GM12873 (cell line): ENCODE results near the gene DKK3.

Source experiments
- CTCF ChIP-seq: IDR thresholded peaks from 2 replicates; pipeline ENCODE4 v1.5.1; 2012; ENCODE audit warnings: low read depth, mild to moderate bottlenecking, moderate library complexity, low read length, control low read depth; ENCODE audit not compliant: insufficient read depth; ENCODE audit errors: missing control alignments

Gene DKK3

DNA sequence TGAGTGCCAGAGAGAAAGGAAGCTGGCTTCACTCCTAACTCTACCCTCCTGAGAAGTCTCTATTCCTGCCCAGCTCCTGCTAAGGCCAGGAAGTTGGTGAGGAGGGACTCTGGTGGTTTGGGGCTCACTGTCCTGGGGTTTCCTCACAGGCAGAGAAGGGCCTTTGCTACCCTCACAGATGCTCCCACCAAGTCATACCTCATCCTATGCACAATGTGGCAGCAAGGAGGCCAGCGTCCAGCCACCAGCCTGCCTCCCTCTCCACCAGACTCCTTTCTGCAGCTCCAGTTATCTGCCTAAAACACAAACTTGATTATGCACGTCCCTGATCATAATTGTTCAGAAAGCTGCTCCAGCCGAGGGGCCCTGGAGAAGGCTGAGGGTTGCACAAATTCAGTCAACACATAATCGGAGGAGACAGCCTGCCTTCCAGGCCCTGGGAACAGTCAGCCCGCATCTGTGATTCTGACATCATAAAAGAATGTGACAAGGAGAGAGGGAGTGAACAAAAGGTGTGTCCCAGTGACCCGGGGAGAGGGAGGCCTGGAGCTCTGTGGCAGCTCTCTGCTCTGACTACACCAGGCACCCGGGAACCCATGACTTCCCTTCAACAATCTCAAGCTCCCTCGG is 28.8 kb downstream of the DKK3 start:
- no peak for TF ChIP-seq CTCF

DNA sequence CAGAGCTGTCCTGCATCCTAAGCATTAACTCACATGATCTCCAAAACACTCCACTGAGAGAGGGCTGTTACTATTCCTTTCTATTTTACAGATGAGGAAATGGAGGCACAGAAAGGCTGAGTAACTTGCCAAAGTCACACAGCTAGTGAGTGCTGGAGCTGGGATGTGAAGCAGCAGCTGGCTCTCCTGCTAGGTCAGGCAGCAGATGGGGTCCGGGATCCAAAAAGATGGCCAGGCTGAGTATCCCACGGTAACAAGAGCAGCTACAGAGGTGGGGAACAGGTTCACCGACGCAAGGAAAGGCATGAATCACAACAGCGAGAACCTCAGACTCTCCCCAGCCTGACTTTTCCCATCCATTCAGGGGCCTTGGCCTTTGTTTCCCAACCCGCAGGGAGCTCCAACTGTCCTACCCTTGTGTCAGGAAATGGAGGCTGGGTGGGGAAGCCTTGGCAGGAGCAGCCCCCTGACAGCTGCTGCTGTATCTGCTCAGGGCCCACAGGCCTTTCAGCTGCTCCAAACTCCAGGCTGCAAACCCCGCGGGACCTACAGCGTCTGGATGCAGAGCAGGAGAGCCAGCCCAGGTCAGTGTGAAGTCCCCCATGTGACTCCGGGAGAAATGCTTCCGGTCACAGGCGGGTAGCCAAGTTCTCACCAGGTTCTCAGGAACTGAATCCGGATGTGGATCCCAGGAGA is 29.5 kb downstream of the DKK3 start:
- no peak for TF ChIP-seq CTCF

- TF ChIP-seq CTCF, result no peak
Observed at GRCh38 chr11:11978098-11978637, 30.3 kb downstream of the DKK3 start.

DNA sequence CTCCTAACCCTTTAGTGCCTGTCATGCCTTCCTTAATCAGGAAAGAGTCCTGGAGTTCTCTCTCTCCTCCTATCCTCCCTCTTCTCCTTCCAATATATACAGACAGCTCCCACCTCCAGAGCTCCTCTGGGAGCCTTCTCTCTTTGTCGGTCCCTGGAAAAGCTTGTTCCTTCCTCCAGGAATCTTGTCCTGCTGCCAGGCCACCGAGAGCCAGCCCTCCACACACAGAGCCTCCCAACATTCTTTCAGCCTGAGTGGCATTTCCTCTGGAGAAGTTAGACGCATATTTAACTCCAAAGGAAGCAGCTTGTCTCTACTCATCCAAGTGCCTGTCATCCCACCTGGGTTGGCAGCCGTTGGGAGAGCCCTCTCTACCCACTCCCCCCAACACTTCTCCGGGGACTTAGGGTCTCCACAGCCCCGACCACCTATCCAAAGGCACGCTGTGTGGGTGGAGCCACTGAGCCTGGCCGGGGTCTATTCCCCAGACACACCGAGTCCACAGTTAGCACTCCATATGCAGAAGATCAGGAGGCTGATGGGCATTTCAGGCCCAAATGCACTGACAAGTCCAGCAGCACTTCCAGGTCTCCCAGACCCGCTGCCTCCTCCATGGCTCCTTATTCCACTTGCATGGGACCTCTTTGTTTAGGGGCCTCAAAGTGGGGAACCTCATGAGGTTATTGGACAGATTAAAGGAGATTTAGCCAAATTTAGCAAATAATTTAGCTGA is 31.1 kb downstream of the DKK3 start:
- TF ChIP-seq CTCF, result no peak

DNA sequence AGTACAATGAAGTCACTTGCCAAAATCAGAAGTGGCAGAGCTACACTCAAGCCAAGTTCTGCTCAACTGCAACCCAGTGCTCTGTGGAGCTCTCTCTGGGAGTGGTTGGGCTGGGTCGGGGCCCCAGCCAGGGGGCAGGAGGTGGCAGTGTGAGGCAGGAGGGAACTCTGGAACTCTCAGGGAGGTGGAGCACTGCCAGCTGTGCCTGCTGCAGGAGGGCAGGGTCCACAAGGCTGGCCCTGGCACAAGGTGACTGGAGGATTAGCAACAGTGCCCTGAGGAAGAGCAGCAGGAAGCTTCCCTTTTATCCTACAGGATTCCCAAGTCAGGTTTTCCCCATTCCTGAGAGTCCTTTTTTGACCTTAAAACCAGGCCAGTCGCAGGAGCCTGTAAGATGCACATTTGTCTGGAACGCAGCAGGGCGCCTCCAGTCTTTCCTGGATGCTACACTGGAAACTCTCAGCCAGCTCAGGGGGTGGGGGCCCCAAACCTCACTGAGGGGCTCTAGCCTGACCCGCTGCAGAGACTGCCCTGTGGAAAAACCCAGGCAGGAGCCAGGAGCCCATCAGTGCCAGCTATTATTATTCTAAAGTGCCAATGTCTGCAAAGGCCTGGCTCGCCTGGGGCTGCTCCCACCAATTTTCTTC is 31.8 kb downstream of the DKK3 start:
- no peak for TF ChIP-seq CTCF

DNA sequence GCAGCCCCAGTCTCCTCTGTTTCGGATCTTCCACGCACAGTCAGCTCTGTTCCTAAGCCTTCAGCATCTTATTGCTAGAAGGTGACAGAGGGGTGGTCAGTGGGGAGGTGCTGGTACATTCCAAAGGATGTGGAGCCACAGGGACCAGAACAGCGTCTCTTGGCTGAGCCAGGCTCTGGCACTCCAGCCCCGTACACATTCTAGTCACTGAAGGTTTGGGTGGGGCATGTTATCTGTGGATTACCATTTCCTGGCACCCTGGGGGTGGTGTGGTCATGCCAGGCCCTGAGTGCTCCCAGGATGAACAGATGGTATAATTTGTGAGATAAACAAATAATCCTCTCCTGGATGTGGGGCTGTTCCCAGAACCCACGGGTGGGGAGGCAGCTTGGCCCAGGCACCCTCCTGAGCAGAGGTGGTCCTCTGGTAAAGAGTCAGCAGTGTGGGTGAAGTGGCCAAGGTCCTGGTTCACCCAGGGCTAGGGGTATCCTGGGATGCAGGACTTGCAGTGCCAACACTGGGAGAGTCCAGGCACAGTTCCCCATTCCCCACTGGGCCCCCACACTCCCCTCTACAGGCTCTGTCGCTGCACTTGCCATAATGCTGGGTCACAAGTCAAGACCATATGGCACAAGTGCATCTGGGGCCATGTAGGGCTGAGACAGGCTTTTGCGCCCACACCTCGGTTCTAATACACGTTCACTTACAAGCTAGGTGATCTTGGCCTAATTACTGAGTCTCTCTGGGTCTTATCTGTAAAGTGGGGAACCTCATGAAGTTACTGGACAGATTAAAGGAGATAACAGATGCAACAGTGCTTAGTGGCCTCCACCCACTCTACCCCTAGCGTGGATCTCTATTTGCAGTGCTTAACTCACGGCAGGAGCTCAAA is 33.0 kb downstream of the DKK3 start:
- no peak for TF ChIP-seq CTCF
